ENCODE data around the gene ELFN1.

GRCh38 chr7:1744296-1745017, 74.4 kb downstream of the ELFN1 start:
- no peak for TF ChIP-seq GABPA (IDR thresholded peaks at IDR 0.05 in 1 of 2, conservative IDR thresholded peaks at IDR 0.05 in 1 of 2)
- TF ChIP-seq CTCF (IDR thresholded peaks at IDR 0.05; ENCODE audit: low read depth, low read length, missing input control): no peak
- TF ChIP-seq JUND (IDR thresholded peaks at IDR 0.05): no peak
- TF ChIP-seq ATF3 (IDR thresholded peaks at IDR 0.05): no peak
- no peak for TF ChIP-seq MAX (IDR thresholded peaks at IDR 0.05)
- TF ChIP-seq FOXA2 (IDR thresholded peaks at IDR 0.05): no peak
- no peak for TF ChIP-seq ZBTB33 (IDR thresholded peaks at IDR 0.05)
- TF ChIP-seq SP1 (IDR thresholded peaks at IDR 0.05): no peak
- no peak for TF ChIP-seq RAD21 (IDR thresholded peaks at IDR 0.05)
- no peak for TF ChIP-seq EGR1 (IDR thresholded peaks at IDR 0.05; ENCODE audit: low read depth in 2 of 2)
